NAMALWA (cell line): Measurements from ENCODE around the gene TMUB2.

Experiments used
- DNase-seq: peaks from one replicate; pipeline ENCODE4 v3.0.0-alpha.2; 2015; ENCODE audit warnings: low spot score

The TMUB2 gene

GRCh38 chr17:44176671-44177501 lies 9.9 kb upstream of the TMUB2 start:
- no peak for DNase-seq

- DNase-seq = no peak
Measured at GRCh38 chr17:44177640-44178039, 9.1 kb upstream of the TMUB2 start.

- DNase-seq = no peak
Measured at GRCh38 chr17:44178133-44178532, 8.6 kb upstream of the TMUB2 start.

- DNase-seq = no peak
Measured at GRCh38 chr17:44183024-44183423, 3.7 kb upstream of the TMUB2 start.

- DNase-seq = no peak
Measured at GRCh38 chr17:44184212-44184810, 2.5 kb upstream of the TMUB2 start.

DNA sequence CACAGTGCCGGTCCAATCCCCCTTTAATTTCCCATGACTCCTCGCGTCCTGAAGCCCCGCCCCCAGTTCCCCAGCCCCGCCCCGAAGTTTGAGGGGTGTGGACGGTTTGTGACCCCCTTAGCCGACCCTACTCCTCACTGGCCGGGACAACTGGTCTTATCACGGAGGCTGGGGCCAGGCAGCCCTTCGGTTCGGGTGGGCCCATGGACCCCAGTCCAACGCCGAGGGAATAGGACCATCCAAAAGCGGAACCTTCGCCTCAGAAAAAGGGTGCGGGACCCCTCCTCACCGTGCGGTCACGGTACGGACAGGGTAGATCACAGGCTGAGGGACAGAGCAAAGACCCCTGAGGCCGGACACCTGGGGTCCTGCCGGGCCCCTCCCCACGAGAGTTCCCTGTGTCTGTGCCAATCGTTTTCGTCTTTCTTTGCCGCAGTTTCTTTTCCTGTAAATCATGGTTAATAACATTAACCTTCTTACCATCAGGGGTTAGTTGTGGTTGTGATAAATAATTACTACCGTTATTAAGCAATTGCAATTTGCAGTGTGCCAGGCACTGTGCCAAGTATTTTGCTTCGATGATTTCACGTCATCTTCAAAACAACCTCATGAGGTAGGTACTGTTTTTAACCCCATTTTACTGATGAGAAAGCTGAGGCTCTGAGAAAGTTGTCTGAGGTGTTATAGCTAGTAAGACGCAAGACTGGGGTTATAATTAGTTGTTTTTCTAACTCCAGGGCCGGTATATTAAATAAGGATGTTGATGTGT lies 543 bp downstream of the TMUB2 start:
- DNase-seq = peak; percentile 69

- no peak for DNase-seq
Measured at GRCh38 chr17:44188576-44189403, 2.0 kb downstream of the TMUB2 start.

GRCh38 chr17:44190481-44190880 lies 3.7 kb downstream of the TMUB2 start:
- no peak for DNase-seq

- no peak for DNase-seq
Measured at GRCh38 chr17:44191369-44191768, 4.6 kb downstream of the TMUB2 start.

- DNase-seq = no peak
Measured at GRCh38 chr17:44191941-44192496, 5.2 kb downstream of the TMUB2 start.

DNA sequence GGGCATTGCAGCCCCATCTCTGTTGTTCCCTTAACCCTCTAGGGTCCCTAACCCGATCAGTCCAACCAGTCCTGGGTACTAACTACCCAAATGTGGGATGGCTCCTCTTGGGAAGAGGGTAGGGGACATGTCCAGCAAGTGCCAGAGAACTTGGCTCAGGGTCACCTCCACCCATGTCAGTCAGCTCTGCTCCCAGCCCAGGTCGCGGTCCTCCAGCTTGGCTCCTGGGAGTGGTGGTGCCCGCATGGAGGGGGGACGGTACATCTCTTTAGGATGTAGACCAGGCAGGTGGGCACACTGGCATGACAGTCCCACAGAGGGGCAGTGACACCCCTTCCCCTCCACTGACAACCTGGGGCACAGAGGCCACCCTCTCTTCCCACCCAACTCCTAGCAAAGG lies 6.0 kb downstream of the TMUB2 start:
- no peak for DNase-seq

GRCh38 chr17:44193326-44194084 lies 6.7 kb downstream of the TMUB2 start:
- DNase-seq = no peak

DNA sequence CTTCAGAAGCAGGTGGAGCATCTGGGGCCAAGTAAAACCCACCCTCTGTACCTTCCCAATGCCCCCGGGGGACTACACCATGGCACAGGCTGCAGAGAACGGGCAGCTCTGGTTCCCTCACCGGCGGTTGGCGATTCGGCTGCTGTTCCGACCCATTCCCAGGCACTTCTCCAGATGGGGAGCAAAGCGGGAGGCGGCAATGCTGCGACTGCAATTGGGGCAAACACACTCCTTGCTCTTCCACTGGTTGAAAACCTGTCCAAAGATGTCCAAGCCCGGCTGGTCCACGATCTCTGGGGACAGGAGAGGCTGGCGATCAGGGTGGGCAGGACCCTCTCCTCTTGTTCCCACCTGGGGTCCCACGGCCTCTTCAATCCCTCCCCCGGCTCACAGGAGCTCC lies 10.3 kb downstream of the TMUB2 start:
- no peak for DNase-seq

GRCh38 chr17:44197980-44198720 lies 11.4 kb downstream of the TMUB2 start:
- peak; percentile 72 for DNase-seq

- DNase-seq = peak; percentile 62
Measured at GRCh38 chr17:44198721-44199552, 12.2 kb downstream of the TMUB2 start.

DNA sequence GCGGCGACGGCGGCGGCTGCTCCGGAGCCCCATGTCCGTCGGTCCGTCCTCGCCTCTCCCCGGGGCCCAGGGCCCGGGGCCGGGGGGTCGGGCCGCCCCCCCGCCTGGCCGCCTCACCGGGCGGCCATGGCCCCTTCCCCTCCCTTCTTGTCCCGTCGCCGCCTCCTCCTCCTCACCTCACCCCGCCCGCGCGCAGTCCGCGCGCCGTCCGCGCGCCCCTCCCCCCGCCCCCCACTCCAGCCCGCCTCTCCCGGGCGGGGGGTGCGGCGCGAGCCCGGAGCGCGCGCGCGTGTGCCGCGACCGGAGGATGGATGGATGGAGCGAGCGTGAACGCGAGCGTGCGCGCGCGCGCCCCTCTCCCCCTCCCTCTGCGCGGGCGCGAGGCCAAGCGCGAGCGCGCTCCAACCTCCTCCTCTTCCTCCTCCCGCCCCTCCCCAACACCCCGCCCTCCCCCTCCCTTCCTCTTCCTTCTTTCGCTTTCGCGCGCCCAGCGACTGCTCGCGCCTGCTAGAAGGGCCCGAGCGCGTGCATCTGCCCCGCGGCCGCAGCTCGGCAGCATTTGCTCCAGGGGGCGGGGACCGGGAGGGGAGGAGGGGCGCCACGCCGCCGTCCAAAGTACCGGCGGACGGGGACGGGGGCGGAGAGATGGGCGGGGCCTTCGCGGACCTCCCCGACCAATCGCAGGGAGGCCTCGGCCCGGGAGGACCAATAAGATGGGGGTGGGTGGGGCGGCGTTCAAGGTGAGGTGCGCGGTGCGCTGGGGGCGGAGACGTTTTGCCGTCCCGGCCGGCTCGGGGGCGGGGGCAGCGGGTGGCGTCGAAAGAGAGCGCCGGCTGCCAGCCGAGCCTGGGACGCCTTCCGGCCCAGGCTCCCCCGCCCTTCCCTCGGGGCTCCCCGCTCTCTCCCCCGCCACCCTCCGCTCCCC lies 13.0 kb downstream of the TMUB2 start, which contains the start of gene ATXN7L3:
ATXN7L3 (minus strand) TSS at position 332 of the 925 bp plus-strand sequence. CDS start 1,814 bp downstream, outside the sequence.
- DNase-seq = peak; percentile 97

- DNase-seq = no peak
Measured at GRCh38 chr17:44200478-44201155, 13.8 kb downstream of the TMUB2 start.
